ENCODE data around the gene RILPL2.
"Not testable (repeated sequence)": the region's sequence is repeated elsewhere in the genome, so short reads cannot be mapped to it uniquely, and the experiment has no call there.

The RILPL2 gene

GRCh38 chr12:123401753-123402683 is 34.5 kb downstream of the RILPL2 start:
- DNase-seq: no peak

- DNase-seq: no peak
These were observed 37.2 kb downstream of the RILPL2 start for GRCh38 chr12:123399255-123399617.

- DNase-seq: no peak
These were observed 37.8 kb downstream of the RILPL2 start for GRCh38 chr12:123398550-123399254.

GRCh38 chr12:123398177-123398549 is 38.3 kb downstream of the RILPL2 start:
- no peak for DNase-seq

GRCh38 chr12:123397400-123397799 is 39.1 kb downstream of the RILPL2 start:
- DNase-seq: no peak

GRCh38 chr12:123396954-123397353 is 39.5 kb downstream of the RILPL2 start:
- DNase-seq: no peak

GRCh38 chr12:123396543-123396942 is 39.9 kb downstream of the RILPL2 start:
- no peak for DNase-seq

- no peak for DNase-seq
These were observed 41.2 kb downstream of the RILPL2 start for GRCh38 chr12:123395236-123395635.

- DNase-seq: no peak
These were observed 42.7 kb downstream of the RILPL2 start for GRCh38 chr12:123393747-123394146.

- DNase-seq: no peak
These were observed 44.7 kb downstream of the RILPL2 start for GRCh38 chr12:123391546-123392343.

GRCh38 chr12:123390498-123391426 is 45.7 kb downstream of the RILPL2 start:
- DNase-seq: no peak

- DNase-seq: no peak
These were observed 46.7 kb downstream of the RILPL2 start for GRCh38 chr12:123389560-123390351.

GRCh38 chr12:123388951-123389559 is 47.4 kb downstream of the RILPL2 start:
- DNase-seq: no peak

- peak; percentile 62 for DNase-seq
These were observed 48.1 kb downstream of the RILPL2 start for GRCh38 chr12:123388177-123388950.

- no peak for DNase-seq
These were observed 48.8 kb downstream of the RILPL2 start for GRCh38 chr12:123387508-123388176.

GRCh38 chr12:123385536-123385935 is 50.9 kb downstream of the RILPL2 start:
- not testable (repeated sequence) for DNase-seq

- DNase-seq: no peak
These were observed 51.5 kb downstream of the RILPL2 start for GRCh38 chr12:123384994-123385376.

GRCh38 chr12:123384318-123384993 is 52.0 kb downstream of the RILPL2 start:
- no peak for DNase-seq

- DNase-seq: no peak
These were observed 53.8 kb downstream of the RILPL2 start for GRCh38 chr12:123382684-123383083.

Data from activated T-cell treated with anti-CD3 and anti-CD28 coated beads for 4 hours (primary cell).